D721Med (cell line): ENCODE measurements around the gene S100A5.

Source experiments
- DNase-seq: peaks from one replicate; pipeline ENCODE4 v3.0.0; 2011; ENCODE audit warnings: low spot score; ENCODE audit not compliant: insufficient read length
- FAIRE-seq: peaks from 2 replicates; lab custom pipeline; 2011; peaks lifted over from hg19 to GRCh38; lab: Jason Lieb, UNC
- TF ChIP-seq, protein P1 (sequence below): IDR thresholded peaks from 2 replicates; pipeline ENCODE4 v1.5.1; 2012; ENCODE audit warnings: mild to moderate bottlenecking, control low read depth; ENCODE audit not compliant: insufficient read depth; ENCODE audit errors: missing control alignments

Gene S100A5

DNA sequence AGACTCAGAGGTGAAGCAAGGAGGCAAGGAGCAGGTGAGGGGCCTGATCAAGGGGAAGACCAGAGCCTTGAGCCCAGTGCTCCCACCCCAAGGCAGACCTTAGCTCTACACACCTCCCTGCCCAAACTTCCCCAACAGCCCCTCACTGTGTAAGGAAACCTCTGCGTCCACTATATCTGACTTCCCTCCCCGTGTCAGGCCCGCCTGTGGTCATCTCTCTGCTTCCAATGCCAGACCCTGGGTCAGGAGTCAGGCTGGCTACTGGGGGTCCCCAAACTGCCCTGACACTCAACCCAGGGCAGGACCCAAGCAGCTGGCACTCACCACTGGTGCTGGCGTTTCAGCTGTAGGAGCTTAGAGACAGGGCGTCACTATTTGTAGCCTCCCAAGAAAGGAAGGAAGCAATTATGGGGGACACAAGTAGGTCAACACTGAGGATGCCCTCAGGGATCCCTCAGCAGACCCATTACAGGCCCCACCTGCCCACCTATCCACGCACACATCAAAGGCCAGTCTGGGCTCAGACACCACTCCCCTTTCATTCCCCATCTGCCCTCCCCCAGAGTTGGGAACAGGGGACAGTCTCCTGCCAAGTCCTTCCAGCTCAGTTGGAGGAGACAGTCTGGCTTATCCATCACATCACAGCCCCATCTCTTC, 9.1 kb upstream of the S100A5 start:
- no peak for FAIRE-seq
- DNase-seq: no peak
- TF ChIP-seq, protein P1, sequence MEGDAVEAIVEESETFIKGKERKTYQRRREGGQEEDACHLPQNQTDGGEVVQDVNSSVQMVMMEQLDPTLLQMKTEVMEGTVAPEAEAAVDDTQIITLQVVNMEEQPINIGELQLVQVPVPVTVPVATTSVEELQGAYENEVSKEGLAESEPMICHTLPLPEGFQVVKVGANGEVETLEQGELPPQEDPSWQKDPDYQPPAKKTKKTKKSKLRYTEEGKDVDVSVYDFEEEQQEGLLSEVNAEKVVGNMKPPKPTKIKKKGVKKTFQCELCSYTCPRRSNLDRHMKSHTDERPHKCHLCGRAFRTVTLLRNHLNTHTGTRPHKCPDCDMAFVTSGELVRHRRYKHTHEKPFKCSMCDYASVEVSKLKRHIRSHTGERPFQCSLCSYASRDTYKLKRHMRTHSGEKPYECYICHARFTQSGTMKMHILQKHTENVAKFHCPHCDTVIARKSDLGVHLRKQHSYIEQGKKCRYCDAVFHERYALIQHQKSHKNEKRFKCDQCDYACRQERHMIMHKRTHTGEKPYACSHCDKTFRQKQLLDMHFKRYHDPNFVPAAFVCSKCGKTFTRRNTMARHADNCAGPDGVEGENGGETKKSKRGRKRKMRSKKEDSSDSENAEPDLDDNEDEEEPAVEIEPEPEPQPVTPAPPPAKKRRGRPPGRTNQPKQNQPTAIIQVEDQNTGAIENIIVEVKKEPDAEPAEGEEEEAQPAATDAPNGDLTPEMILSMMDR: no peak

DNA sequence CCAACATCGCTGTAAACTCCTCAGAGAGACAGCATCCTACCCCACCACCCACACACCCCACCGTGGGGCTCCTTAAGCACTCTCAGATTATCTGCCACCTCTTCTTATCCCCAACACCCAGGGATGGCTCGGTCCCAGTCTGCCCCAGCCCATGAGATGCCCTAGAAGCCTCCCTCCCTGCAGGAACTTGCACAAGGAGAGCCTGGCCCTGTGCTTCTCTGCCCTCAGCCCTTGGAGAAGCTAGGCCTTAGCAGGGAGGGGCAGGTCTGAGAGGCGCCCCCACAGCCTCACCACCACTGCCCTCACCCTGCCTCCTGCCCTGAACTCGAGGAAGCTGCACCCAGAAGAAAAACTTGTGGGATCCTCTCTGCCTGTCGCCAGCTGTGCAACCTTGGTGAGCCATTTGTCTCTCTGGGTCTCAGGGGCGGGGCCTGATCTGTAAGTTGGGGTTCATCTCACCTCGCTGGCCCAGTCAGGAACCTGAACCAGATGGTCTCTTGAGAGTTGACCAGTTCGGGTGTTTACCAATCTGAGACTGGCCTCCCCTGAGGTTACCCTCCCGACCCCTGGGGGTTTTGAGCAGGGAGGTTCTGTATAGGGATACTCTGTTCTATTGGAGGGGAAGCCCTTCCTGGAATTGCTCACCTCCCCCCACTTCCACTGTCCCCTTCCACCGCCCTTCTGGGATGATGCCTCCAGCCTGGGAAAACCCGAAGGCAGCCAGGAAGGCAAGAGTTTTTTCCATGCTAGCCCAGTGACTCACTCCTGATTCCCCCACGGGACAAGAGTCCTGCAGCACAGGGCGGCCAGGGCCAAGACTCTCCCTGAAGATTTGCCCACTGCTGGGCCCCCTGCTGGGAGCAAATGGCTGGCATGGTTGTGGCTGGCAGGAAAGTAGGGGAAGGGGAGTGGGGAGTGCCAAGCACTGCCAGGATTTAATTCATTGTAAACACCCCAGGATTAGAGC, 8.3 kb upstream of the S100A5 start, which contains the start of gene S100A3:
S100A3 (minus strand) TSS at position 537 of the 967 bp plus-strand sequence. CDS start 773 bp downstream, outside the sequence.
- TF ChIP-seq, protein P1: no peak
- DNase-seq (no peak), FAIRE-seq (no peak)

DNA sequence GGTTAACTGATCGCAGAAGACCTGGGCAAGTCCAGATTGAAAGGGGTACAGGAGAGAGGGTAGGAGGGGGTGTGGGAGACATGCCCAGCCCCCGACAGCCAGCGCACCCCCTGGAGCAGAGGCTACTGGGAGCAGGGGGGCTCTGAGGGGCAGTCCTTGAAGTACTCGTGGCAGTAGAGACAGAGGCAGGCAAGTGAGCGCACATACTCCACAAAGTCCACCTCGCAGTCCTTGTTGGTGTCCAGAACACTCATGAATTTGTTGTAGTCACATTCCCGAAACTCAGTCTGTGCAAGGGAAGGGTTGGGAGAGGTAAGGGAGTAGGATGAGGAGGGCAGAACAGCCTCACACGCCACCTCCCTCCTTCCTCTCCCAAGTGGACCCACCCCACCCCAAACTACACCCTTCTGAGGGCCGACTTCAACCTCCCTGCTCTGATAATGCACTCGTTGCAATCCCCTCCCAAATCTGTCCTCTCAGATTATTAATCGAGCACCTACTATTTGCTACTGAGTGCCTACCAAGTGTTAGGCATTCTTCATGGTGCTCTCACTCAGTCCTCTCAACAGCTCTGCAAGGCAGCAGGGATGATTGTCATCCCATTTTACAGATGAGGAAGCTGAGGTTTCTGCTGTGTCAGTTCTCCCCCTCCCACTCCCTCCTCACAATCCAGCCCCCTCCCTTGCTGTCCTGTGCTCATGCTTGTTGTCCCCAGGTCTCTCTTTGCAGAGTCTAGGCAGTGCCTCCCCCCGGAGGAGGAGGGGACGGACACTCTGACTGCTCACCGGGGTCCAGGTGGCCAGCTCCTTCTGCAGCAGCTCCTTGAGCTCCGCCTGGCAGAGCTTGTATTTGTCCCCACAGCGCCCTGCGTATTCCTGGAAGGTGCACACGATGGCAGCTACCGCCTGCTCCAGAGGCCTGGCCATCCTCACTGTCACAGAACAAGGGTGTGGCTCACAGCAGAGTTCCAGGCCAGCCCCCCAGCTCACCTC, 7.1 kb upstream of the S100A5 start:
- no peak for DNase-seq
- TF ChIP-seq, protein P1: no peak
- FAIRE-seq: no peak

DNA sequence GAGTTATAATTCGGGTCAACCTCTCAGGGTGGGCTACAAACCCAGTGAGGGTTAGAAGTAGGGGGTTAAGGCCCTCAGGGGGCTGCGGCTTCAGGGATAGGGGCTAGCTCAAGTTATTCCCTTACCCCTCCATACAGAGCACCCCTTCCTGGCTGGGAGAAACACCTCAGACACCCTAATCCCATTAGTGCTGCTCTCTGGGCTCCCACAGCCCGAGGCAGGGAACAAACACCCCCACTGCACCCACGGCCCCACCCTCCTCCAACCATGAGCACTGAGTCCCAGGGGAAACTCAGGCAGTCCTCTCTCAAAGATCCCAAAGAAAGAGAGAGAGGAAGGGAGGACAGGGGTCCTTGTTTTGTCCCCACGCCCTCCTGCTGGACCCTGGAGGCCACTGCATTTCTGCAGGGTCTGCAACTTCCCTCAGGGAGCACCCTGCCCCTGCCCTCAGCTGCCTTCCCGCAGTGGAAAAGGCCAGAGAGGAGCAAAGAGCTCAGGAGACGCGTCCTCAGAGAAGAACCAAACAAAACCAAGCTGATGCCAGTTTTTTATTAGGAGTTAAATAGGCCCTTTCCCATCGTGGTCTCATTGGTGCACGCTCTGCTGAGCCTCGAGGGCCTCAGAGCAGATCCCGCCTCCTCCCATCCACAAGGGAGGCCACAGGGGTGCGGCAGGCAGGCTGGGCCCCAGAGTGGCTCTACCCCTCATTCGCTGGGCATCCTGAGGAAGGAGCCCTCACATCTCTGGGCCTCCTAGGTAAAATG, 6.2 kb upstream of the S100A5 start:
- DNase-seq (no peak), FAIRE-seq (no peak)
- TF ChIP-seq, protein P1: no peak

DNA sequence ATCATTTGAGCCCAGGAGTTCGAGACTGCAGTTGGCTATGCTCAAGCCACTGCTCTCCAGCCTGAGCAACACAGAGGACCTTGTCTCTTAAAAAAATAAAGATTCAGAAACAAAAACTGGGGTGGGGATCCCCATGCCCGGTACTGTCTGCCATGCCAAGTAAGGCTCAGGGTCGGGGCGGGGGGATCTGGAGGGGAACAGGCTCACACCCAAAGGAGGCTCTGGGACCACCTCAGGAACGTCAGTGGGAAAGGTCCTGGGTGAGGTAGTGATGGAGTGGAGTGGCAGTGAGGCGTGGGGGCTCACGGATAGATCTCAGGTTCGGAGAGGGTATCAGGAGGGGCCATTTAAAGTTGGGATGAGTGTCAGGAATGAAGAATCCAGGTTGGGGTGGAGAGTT, 5.6 kb upstream of the S100A5 start:
- no peak for FAIRE-seq
- TF ChIP-seq, protein P1: no peak
- no peak for DNase-seq
